ENCODE measurements around the gene ZNF568. TPM values are rescaled to one million over a fixed set of nuclear protein-coding genes. Genes with fewer than 3 reads are reported as not detected.

ZNF568 gene
- total RNA-seq: 10 to 100 TPM in 3 of 10 donors, 1 to 10 TPM in 7; 6.9 to 11.5 (median 9.1) TPM
- 1 to 10 TPM; 2.7 to 4.3 TPM for polyA plus RNA-seq
- long read RNA-seq, donor 1, partial matches to known transcripts: 0 of 8 reads
- long read RNA-seq, donor 1, other reads (novel, unspliced or antisense): 5 of 8 reads
- long read RNA-seq, donor 2, transcript ZNF568-201 (7 exons, 2,441 nt): major isoform, 7 of 18 reads
- long read RNA-seq, donor 2, partial matches to known transcripts: 0 of 18 reads
- long read RNA-seq, donor 2, other reads (novel, unspliced or antisense): 2 of 18 reads
- long read RNA-seq, donor 3, partial matches to known transcripts: 1 of 14 reads
- long read RNA-seq, donor 3, other reads (novel, unspliced or antisense): 8 of 14 reads

DNA sequence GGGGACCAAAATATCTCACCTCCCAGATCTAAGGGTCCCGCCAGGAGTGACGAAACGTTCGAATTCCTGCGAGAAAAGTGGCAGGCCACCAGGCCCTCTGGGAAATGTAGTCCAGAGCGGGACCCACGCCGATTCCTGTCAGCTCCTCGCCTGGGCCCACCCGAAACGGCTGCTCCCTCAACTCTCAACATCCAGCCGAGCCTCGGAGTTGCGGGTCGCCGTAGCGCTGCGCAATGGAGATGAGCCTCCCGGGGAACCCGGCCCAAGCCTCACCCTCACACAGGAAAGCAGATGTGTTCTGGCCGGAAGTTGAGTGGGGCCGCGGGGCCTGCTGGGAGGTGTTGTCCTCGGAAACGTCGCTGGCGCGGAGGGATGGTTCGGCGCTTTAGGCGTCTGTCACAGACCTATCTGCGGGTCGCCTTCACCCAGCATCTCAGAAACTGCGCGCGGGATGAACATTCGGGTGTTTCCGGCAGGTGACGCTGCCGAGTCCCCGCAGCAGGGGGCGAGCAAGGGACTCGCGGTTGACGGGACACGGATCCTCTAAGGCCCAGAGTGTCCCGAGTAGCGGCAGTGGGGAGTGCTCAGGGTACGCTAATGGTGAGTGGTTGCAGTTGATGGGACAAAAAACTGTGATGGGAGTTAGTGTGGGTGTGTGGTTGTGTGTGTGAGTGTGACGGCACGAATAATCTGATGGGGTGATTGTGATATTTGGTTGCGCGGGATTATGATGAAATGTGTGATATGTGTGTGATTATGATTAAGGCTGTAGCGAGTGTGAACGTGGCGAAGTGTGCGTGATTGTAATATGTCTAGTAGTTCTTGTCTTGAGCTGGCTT lies at the start of gene ZNF568, which contains the start of gene ZNF829:
TSS of gene ZNF568 (plus strand) at position 341 of the 839 bp plus-strand sequence. CDS start 6,439 bp downstream, outside the sequence.
TSS of gene ZNF829 (minus strand) at position 300 of the 839 bp plus-strand sequence. CDS start 1,124 bp downstream, outside the sequence.
- peak; percentile 98 to 99 (median 98) for ATAC-seq
- 0 to 3% methylated on average over 57 of the region's 57 CpGs for WGBS, 2 donors
- intact Hi-C loops (cut with DNase I): loop anchor here in 3 of 10 donors (5.0 kb wide), 3 partner anchors 64 to 144 kb away; partner anchors contain the start of genes ZNF345 (in 2 of the 3) and ZNF850 (in 1 of the 3)
- Histone ChIP-seq H3K9me3 (peaks cover 0 to 63% (median 5%) of the 10 kb centered on the region in 11 donors), H3K4me1 (peaks cover 0 to 21% (median 11%) of the 10 kb centered on the region in 9 donors), H3K36me3 (peaks cover 0 to 65% (median 41%) of the 10 kb centered on the region in 9 donors), H3K27me3 (no peaks in the 10 kb centered on the region), H3K4me3 (peak within 1 kb of the TSS; percentile 53 to 97 (median 72)), H3K27ac (peak within 1 kb of the TSS; percentile 88 to 99 (median 94))
- TF ChIP-seq, protein P1, sequence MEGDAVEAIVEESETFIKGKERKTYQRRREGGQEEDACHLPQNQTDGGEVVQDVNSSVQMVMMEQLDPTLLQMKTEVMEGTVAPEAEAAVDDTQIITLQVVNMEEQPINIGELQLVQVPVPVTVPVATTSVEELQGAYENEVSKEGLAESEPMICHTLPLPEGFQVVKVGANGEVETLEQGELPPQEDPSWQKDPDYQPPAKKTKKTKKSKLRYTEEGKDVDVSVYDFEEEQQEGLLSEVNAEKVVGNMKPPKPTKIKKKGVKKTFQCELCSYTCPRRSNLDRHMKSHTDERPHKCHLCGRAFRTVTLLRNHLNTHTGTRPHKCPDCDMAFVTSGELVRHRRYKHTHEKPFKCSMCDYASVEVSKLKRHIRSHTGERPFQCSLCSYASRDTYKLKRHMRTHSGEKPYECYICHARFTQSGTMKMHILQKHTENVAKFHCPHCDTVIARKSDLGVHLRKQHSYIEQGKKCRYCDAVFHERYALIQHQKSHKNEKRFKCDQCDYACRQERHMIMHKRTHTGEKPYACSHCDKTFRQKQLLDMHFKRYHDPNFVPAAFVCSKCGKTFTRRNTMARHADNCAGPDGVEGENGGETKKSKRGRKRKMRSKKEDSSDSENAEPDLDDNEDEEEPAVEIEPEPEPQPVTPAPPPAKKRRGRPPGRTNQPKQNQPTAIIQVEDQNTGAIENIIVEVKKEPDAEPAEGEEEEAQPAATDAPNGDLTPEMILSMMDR (IDR thresholded peaks at IDR 0.05): peak; percentile 26 to 82 (median 67)
- peak; percentile 90 to 93 for DNase-seq

DNA sequence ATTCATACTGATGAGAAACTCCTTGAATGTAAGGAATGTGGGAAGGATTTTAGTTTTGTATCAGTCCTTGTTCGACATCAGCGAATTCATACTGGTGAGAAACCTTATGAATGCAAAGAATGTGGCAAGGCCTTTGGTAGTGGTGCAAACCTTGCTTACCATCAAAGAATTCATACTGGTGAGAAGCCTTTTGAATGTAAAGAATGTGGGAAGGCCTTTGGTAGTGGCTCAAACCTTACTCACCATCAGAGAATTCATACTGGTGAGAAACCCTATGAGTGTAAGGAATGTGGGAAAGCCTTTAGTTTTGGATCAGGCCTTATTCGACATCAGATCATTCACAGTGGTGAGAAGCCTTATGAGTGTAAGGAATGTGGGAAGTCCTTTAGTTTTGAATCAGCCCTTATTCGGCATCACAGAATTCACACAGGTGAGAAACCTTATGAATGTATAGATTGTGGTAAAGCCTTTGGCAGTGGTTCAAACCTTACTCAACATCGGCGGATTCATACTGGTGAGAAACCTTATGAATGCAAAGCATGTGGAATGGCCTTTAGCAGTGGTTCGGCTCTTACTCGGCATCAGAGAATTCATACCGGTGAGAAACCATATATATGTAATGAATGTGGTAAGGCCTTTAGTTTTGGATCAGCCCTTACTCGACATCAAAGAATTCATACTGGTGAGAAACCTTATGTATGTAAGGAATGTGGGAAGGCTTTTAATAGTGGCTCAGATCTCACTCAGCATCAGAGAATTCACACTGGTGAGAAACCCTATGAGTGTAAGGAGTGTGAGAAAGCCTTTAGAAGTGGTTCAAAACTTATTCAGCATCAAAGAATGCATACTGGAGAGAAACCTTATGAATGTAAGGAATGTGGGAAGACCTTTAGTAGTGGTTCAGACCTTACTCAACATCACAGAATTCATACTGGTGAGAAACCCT lies 38.9 kb upstream of the ZNF568 start:
- TF ChIP-seq, protein P1 (IDR thresholded peaks at IDR 0.05): no peak
- DNase-seq (no peak), ATAC-seq (no peak)
- Histone ChIP-seq H3K27ac (no peak overlapping the region), H3K4me3 (no peak overlapping the region), H3K4me1 (no peaks in the 10 kb centered on the region), H3K36me3 (peaks cover 0 to 96% (median 72%) of the 10 kb centered on the region in 9 donors), H3K27me3 (no peaks in the 10 kb centered on the region), H3K9me3 (peaks cover 14 to 100% (median 100%) of the 10 kb centered on the region in 11 donors)
- intact Hi-C loops (cut with DNase I): loop anchor here in 1 of 10 donors (10.0 kb wide), 1 partner anchor 62 kb away; no protein-coding TSS in a partner anchor
- WGBS, 2 donors: 98 to 99% methylated on average over 10 of the region's 10 CpGs

DNA sequence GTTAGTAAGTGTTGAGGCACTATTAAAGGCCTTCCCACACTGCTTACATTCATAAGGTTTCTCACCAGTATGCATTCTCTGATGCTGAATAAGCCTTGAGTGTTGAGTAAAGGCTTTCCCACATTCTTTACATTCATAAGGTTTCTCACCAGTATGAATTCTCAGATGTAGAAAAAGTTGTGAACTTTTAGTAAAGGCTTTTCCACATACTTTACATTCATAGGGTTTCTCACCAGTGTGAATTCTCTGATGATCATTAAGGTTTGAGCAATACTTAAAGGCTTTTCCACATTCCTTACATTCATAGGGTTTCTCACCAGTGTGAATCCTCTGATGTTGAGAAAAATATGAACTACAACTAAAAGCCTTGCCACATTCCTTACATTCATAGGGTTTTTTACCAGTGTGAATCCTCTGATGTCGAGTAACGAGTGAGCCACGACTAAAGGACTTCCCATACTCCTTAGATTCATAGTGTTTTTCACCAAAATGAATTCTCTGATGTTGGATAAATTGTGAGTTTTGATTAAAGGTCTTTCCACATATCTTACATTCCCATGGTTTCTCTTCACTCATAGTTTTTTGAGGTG lies 24.3 kb upstream of the ZNF568 start:
- TF ChIP-seq, protein P1 (IDR thresholded peaks at IDR 0.05): no peak
- ATAC-seq (no peak), DNase-seq (no peak)
- WGBS, 2 donors: 98 to 99% methylated on average over 3 of the region's 3 CpGs
- Histone ChIP-seq H3K36me3 (peaks cover 0 to 99% (median 79%) of the 10 kb centered on the region in 9 donors), H3K4me3 (no peak overlapping the region), H3K9me3 (peaks cover 9 to 100% (median 100%) of the 10 kb centered on the region in 11 donors), H3K27me3 (no peaks in the 10 kb centered on the region), H3K27ac (no peak overlapping the region), H3K4me1 (no peaks in the 10 kb centered on the region)
- intact Hi-C loops (cut with DNase I): no loop called here

All from heart right ventricle (tissue), 16 donors.